HCT116 (cell line): ENCODE results near the gene REXO4. TPM values are rescaled to one million over a fixed set of nuclear protein-coding genes. Genes with fewer than 3 reads are reported as not detected.

Experiments used
- ATAC-seq: fragments of 200-7000 bp; cut with Tn5 transposase; 2 replicates; pipeline ENCODE4 v1.9.1; 2020; ENCODE audit warnings: mild to moderate bottlenecking, moderate library complexity
- BruUV-seq: library from RNA; stranded (reverse); fragments of 400-500 nt; replicated peaks from 2 replicates; lab custom pipeline; 2021; lab: Mats Ljungman, UMichigan
- CTCF ChIA-PET: fragments of 300-600 bp; sonication (Branson Sonifier 250); formaldehyde crosslinking; loops from one replicate; lab custom pipeline; 2021; ENCODE audit warnings: antibody characterized with exemption; lab: Charles Lee
- POLR2A ChIA-PET: fragments of 300-600, 350-600 bp; sonication (Branson Sonifier 250); formaldehyde crosslinking; loops from one replicate; lab custom pipeline; 2021; ENCODE audit warnings: antibody characterized with exemption; lab: Charles Lee
- RAD21 ChIA-PET, 2 experiments: fragments of 300-600 bp; sonication (Branson Sonifier 250); formaldehyde crosslinking; loops; one replicate each; lab custom pipeline; 2023; ENCODE audit warnings: low total read pairs in 2 of 2; ENCODE audit not compliant: uncharacterized antibody in 2 of 2, unreplicated experiment in 2 of 2, low non-redundant PET in 1 of 2; lab: Charles Lee
- DNase-seq: peaks from one replicate; pipeline ENCODE4 v3.0.0-alpha.2; 2010; ENCODE audit warnings: low read depth, low spot score
- H2AFZ ChIP-seq: fragments of 200-600 bp; shearing (Covaris generic), sonication (generic); 2 replicates; pipeline ENCODE4 v1.6.1; 2017; ENCODE audit warnings: low read depth, mixed run types, mixed read lengths, antibody characterized with exemption, low read length; ENCODE audit not compliant: poor library complexity, severe bottlenecking
- H3K27ac ChIP-seq: 2 replicates; pipeline ENCODE4 v1.5.1; 2012; ENCODE audit warnings: low read depth, low read length
- H3K27me3 ChIP-seq: fragments of 200-600 bp; sonication (generic); 2 replicates; pipeline ENCODE4 v1.6.1; 2016; ENCODE audit warnings: mixed run types, low read length, mixed read lengths; ENCODE audit not compliant: insufficient read depth
- H3K36me3 ChIP-seq, 2 experiments: fragments of 200-500 bp in 1 of 2; fragments of 200-600 bp in 1 of 2; sonication (Bioruptor generic) in 1 of 2; sonication (generic) in 1 of 2; 2 replicates each; pipeline versions ENCODE4 v1.5.1 to v1.6.1; 2014 to 2016; ENCODE audit warnings: low read length in 2 of 2, inconsistent platforms in 1 of 2, mixed read lengths in 1 of 2, mixed run types in 1 of 2; ENCODE audit not compliant: insufficient read depth in 2 of 2, control insufficient read depth in 1 of 2
- H3K4me1 ChIP-seq, 2 experiments: fragments of 200-600 bp in 1 of 2; sonication (generic) in 1 of 2; 2 replicates each; pipeline versions ENCODE4 v1.5.1 to v1.6.1; 2012 to 2017; ENCODE audit warnings: low read length in 2 of 2, inconsistent platforms in 1 of 2, mild to moderate bottlenecking in 1 of 2, mixed read lengths in 1 of 2, mixed run types in 1 of 2, moderate library complexity in 1 of 2; ENCODE audit not compliant: insufficient read depth in 2 of 2, control insufficient read depth in 1 of 2
- H3K4me2 ChIP-seq: fragments of 200-600 bp; sonication (generic); 2 replicates; pipeline ENCODE4 v1.6.1; 2017; ENCODE audit warnings: mixed run types, low read length, mixed read lengths
- H3K4me3 ChIP-seq, 2 experiments: fragments of 200-600 bp in 1 of 2; sonication (generic) in 1 of 2; replicated peaks in 1 of 2; 2 replicates each; pipeline ENCODE4 v1.5.1; 2011 to 2016; ENCODE audit warnings: low read length in 2 of 2, control low read depth in 1 of 2, low read depth in 1 of 2, mild to moderate bottlenecking in 1 of 2, mixed read lengths in 1 of 2, mixed run types in 1 of 2
- H3K79me2 ChIP-seq: fragments of 200-600 bp; sonication (generic); 2 replicates; pipeline ENCODE4 v1.6.1; 2017; ENCODE audit warnings: mild to moderate bottlenecking, mixed run types, low read length, moderate library complexity, mixed read lengths; ENCODE audit not compliant: insufficient read depth
- H3K9ac ChIP-seq: fragments of 200-600 bp; sonication (generic); 2 replicates; pipeline ENCODE4 v1.6.1; 2016; ENCODE audit warnings: low read length, mixed read lengths
- H3K9me2 ChIP-seq: fragments of 200-600 bp; sonication (generic), shearing (Covaris generic); 2 replicates; pipeline ENCODE4 v1.6.1; 2017; ENCODE audit warnings: mixed run types, mild to moderate bottlenecking, moderate library complexity; ENCODE audit not compliant: insufficient read depth
- H3K9me3 ChIP-seq, 2 experiments: fragments of 200-500 bp in 1 of 2; fragments of 200-600 bp in 1 of 2; sonication (Bioruptor generic) in 1 of 2; sonication (generic) in 1 of 2; 2 replicates each; pipeline ENCODE4 v1.6.1; 2014 to 2017; ENCODE audit warnings: low read length in 2 of 2, mixed read lengths in 2 of 2, inconsistent platforms in 1 of 2, low read depth in 1 of 2, mild to moderate bottlenecking in 1 of 2, mixed run types in 1 of 2, moderate library complexity in 1 of 2; ENCODE audit not compliant: control insufficient read depth in 1 of 2, insufficient read depth in 1 of 2
- H4K20me1 ChIP-seq: fragments of 200-600 bp; sonication (generic), shearing (Covaris generic); 2 replicates; pipeline ENCODE4 v1.6.1; 2017; ENCODE audit warnings: mixed run types, mild to moderate bottlenecking, moderate library complexity; ENCODE audit not compliant: insufficient read depth
- ELF1 ChIP-seq: IDR thresholded peaks from 2 replicates; pipeline ENCODE4 v1.6.1; 2012; ENCODE audit warnings: low read depth, borderline replicate concordance
- POLR2AphosphoS5 ChIP-seq: IDR thresholded peaks from 2 replicates; pipeline ENCODE4 v1.6.1; 2011; ENCODE audit warnings: mild to moderate bottlenecking, low read depth, low read length, moderate library complexity
- SIN3A ChIP-seq: IDR thresholded peaks from 2 replicates; pipeline ENCODE4 v1.6.1; 2012; ENCODE audit warnings: low read depth
- SRF ChIP-seq: IDR thresholded peaks from 2 replicates; pipeline ENCODE4 v1.6.1; 2012; ENCODE audit warnings: low read depth
- TCF7L2 ChIP-seq: IDR thresholded peaks from 2 replicates; pipeline ENCODE4 v1.7.0; 2011; ENCODE audit warnings: borderline replicate concordance, inconsistent platforms; ENCODE audit not compliant: insufficient read depth, insufficient read length; ENCODE audit errors: extremely low read depth
- YY1 ChIP-seq: IDR thresholded peaks from 2 replicates; pipeline ENCODE4 v1.6.1; 2011; ENCODE audit warnings: low read length, low read depth, moderate library complexity, mild to moderate bottlenecking; ENCODE audit not compliant: insufficient replicate concordance; ENCODE audit errors: extremely low read depth
- ZFX ChIP-seq: fragments of 450-650 bp; IDR thresholded peaks from 2 replicates; pipeline ENCODE4 v1.6.1; 2017
- intact Hi-C: fragments of 100-400 bp; cut with micrococcal nuclease; formaldehyde crosslinking; loops from 2 replicates; pipeline ENCODE4 v1.10.0; 2022
- total RNA-seq: library from RNA; stranded (reverse); gene quantifications from one replicate; pipeline ENCODE4 v1.2.1, GENCODE V29; 2021; ENCODE audit not compliant: unreplicated experiment
- TF ChIP-seq, protein P1 (sequence below), 3 experiments: fragments of 200-600 bp in 1 of 3; sonication (generic) in 1 of 3; IDR thresholded peaks in 2 of 3; conservative IDR thresholded peaks in 1 of 3; 2 replicates each; pipeline ENCODE4 v1.5.1; 2012 to 2017; ENCODE audit warnings: low read depth in 2 of 3, low read length in 2 of 3, antibody characterized with exemption in 1 of 3, borderline replicate concordance in 1 of 3, control low read depth in 1 of 3, mild to moderate bottlenecking in 1 of 3, mixed read lengths in 1 of 3, mixed run types in 1 of 3, moderate library complexity in 1 of 3; ENCODE audit not compliant: insufficient read depth in 1 of 3

Gene REXO4
- total RNA-seq, 1 experiment from 2014 or later = 24.6 TPM

DNA sequence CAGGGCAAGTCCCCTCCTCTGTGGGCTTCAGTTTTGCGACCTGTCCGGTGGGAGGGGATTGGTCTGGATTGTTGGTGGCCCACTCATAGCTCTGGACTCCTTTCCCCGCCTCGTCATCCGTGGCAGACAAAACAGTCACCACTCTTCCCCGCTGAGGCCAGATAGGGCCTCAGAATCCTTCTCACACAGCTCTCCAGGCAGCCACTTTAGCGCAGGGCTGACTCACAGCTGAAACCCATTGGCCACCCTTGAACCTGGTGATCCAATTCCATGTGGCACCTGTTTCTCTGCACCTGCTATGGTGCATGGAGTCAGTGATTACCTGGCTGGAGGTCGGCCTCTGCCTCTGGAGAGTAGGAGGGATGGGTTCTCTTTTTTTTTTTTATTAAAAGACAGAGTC lies 26.2 kb upstream of the REXO4 start:
- BruUV-seq = no TSS peak
- no peak overlapping the region for H3K4me2 ChIP-seq
- H3K9ac ChIP-seq = no peak overlapping the region
- DNase-seq = no peak
- no peak overlapping the region for H2AFZ ChIP-seq
- no peak for ATAC-seq
- H4K20me1 ChIP-seq = no peaks in the 10 kb centered on the region
- ChIA-PET POLR2A (no interaction called here), RAD21 (interaction anchor here in 1 of 2 experiments (0.6 kb wide), 1 partner anchor 16 kb away, joined by 5 read pairs; the partner anchor contains the start of gene CACFD1)
- no peaks in the 10 kb centered on the region for H3K9me2 ChIP-seq
- no peak overlapping the region for H3K4me3 ChIP-seq
- intact Hi-C loops = no loop called here
- H3K9me3 ChIP-seq = no peaks in the 10 kb centered on the region
- no peaks in the 10 kb centered on the region for H3K79me2 ChIP-seq
- H3K4me1 ChIP-seq = no peaks in the 10 kb centered on the region
- no peaks in the 10 kb centered on the region for H3K27me3 ChIP-seq
- no peaks in the 10 kb centered on the region for H3K36me3 ChIP-seq
- no peak overlapping the region for H3K27ac ChIP-seq
- TF ChIP-seq ELF1 = no peak
- TF ChIP-seq, all 23 proteins: peak for 0
- CTCF ChIA-PET = no interaction called here

DNA sequence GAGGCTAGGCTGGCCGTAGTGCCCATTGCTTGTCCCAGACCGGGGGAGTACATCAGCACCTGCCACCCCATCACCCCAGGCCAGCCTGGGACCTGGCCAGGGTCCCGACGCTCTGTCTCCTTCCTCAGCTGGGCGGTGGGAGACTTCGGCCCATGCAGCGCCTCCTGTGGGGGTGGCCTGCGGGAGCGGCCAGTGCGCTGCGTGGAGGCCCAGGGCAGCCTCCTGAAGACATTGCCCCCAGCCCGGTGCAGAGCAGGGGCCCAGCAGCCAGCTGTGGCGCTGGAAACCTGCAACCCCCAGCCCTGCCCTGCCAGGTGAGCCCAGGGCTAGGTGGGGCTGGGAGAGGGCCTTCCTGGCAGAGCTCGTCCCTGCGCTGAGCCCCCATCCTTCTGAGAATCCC lies 25.4 kb upstream of the REXO4 start:
- H3K4me1 ChIP-seq = no peaks in the 10 kb centered on the region
- H3K9me3 ChIP-seq = no peaks in the 10 kb centered on the region
- H3K4me2 ChIP-seq = no peak overlapping the region
- H3K79me2 ChIP-seq = no peaks in the 10 kb centered on the region
- no peak overlapping the region for H3K4me3 ChIP-seq
- ATAC-seq = no peak
- no peaks in the 10 kb centered on the region for H3K36me3 ChIP-seq
- intact Hi-C loops = no loop called here
- CTCF ChIA-PET = no interaction called here
- H3K27ac ChIP-seq = no peak overlapping the region
- no peak for TF ChIP-seq SIN3A
- H2AFZ ChIP-seq = no peak overlapping the region
- RAD21 ChIA-PET = no interaction called here
- DNase-seq = no peak
- no peaks in the 10 kb centered on the region for H4K20me1 ChIP-seq
- no TSS peak for BruUV-seq
- no peaks in the 10 kb centered on the region for H3K9me2 ChIP-seq
- no peaks in the 10 kb centered on the region for H3K27me3 ChIP-seq
- H3K9ac ChIP-seq = no peak overlapping the region
- POLR2A ChIA-PET = no interaction called here

DNA sequence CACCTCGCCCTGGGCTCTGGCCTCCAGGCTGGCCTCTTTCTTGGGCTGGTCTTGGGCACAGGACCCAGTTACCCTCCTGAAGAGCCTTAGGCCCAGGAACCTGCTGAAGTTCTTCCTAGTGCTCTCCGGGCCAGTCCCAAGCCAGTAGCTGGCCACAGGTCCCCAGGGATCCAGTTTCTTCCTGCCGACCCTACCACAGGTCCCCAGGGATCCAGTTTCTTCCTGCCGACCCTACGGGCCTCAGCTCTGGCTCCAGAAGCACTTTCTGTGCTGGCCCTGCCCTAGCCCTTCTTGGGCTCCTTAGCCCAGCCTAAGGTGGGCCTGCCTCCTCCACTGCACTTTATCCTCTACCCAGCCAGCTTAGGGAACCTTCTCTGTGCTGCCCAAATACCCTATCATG lies 23.8 kb upstream of the REXO4 start:
- no peak overlapping the region for H3K27ac ChIP-seq
- DNase-seq (no peak), ATAC-seq (no peak)
- H3K36me3 ChIP-seq = no peaks in the 10 kb centered on the region
- H3K4me1 ChIP-seq = no peaks in the 10 kb centered on the region
- H3K4me3 ChIP-seq = no peak overlapping the region
- H3K79me2 ChIP-seq = no peaks in the 10 kb centered on the region
- intact Hi-C loops = no loop called here
- no peaks in the 10 kb centered on the region for H3K9me2 ChIP-seq
- no peaks in the 10 kb centered on the region for H4K20me1 ChIP-seq
- ChIA-PET RAD21 (no interaction called here), POLR2A (no interaction called here), CTCF (no interaction called here)
- H3K9ac ChIP-seq = no peak overlapping the region
- no peak overlapping the region for H3K4me2 ChIP-seq
- H3K9me3 ChIP-seq = no peaks in the 10 kb centered on the region
- no TSS peak for BruUV-seq
- no peak overlapping the region for H2AFZ ChIP-seq
- no peaks in the 10 kb centered on the region for H3K27me3 ChIP-seq
- TF ChIP-seq YY1 (no peak), ZFX (no peak), SRF (no peak), TCF7L2 (no peak), POLR2AphosphoS5 (no peak)
- TF ChIP-seq, protein P1, sequence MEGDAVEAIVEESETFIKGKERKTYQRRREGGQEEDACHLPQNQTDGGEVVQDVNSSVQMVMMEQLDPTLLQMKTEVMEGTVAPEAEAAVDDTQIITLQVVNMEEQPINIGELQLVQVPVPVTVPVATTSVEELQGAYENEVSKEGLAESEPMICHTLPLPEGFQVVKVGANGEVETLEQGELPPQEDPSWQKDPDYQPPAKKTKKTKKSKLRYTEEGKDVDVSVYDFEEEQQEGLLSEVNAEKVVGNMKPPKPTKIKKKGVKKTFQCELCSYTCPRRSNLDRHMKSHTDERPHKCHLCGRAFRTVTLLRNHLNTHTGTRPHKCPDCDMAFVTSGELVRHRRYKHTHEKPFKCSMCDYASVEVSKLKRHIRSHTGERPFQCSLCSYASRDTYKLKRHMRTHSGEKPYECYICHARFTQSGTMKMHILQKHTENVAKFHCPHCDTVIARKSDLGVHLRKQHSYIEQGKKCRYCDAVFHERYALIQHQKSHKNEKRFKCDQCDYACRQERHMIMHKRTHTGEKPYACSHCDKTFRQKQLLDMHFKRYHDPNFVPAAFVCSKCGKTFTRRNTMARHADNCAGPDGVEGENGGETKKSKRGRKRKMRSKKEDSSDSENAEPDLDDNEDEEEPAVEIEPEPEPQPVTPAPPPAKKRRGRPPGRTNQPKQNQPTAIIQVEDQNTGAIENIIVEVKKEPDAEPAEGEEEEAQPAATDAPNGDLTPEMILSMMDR (IDR thresholded peaks at IDR 0.05 in 2 of 3, conservative IDR thresholded peaks at IDR 0.05 in 1 of 3; ENCODE audit: borderline replicate concordance in 1 of 3, insufficient read depth in 1 of 3, low read depth in 2 of 3, low read length in 2 of 3) = no peak
